GM23248 (cell line): Measurements from ENCODE around the gene XXYLT1. TPM values are rescaled to one million over a fixed set of nuclear protein-coding genes. Genes with fewer than 3 reads are reported as not detected.
A peak's percentile ranks its signal among the peaks of the same experiment; 100 is the strongest.

ENCODE experiments used
- DNase-seq: peaks from one replicate; pipeline ENCODE4 v3.0.0-alpha.2; 2015
- H2AFZ ChIP-seq: fragments of 200-600 bp; sonication (generic); 2 replicates; pipeline ENCODE4 v1.6.1; 2016; ENCODE audit warnings: antibody characterized with exemption
- H3F3A ChIP-seq: fragments of 200-600 bp; sonication (generic); 2 replicates; pipeline ENCODE4 v1.6.1; 2016; ENCODE audit warnings: mild to moderate bottlenecking, antibody characterized with exemption, mixed run types; ENCODE audit not compliant: insufficient read depth
- H3K27ac ChIP-seq: fragments of 200-600 bp; sonication (generic); 2 replicates; pipeline ENCODE4 v1.5.1; 2016; ENCODE audit warnings: mild to moderate bottlenecking
- H3K27me3 ChIP-seq: fragments of 200-600 bp; sonication (generic); replicated peaks from 2 replicates; pipeline ENCODE4 v1.6.1; 2016; ENCODE audit warnings: mild to moderate bottlenecking; ENCODE audit not compliant: insufficient read depth
- H3K36me3 ChIP-seq: fragments of 200-600 bp; sonication (generic); 2 replicates; pipeline ENCODE4 v1.6.1; 2016; ENCODE audit warnings: low read depth, mild to moderate bottlenecking
- H3K4me1 ChIP-seq: fragments of 200-600 bp; sonication (generic); 2 replicates; pipeline ENCODE4 v1.6.1; 2016; ENCODE audit warnings: mild to moderate bottlenecking; ENCODE audit not compliant: insufficient read depth
- H3K4me2 ChIP-seq: fragments of 200-600 bp; sonication (generic); one replicate; pipeline ENCODE4 v1.6.1; 2016; ENCODE audit warnings: mild to moderate bottlenecking; ENCODE audit not compliant: unreplicated experiment
- H3K4me3 ChIP-seq: fragments of 200-600 bp; sonication (generic); 2 replicates; pipeline ENCODE4 v1.5.1; 2016; ENCODE audit warnings: mild to moderate bottlenecking
- H3K79me2 ChIP-seq: fragments of 200-600 bp; sonication (generic); 2 replicates; pipeline ENCODE4 v1.6.1; 2016; ENCODE audit warnings: mild to moderate bottlenecking; ENCODE audit not compliant: insufficient read depth
- H3K9ac ChIP-seq: fragments of 200-600 bp; sonication (generic); 2 replicates; pipeline ENCODE4 v1.6.1; 2016; ENCODE audit warnings: mild to moderate bottlenecking
- H3K9me2 ChIP-seq: fragments of 200-600 bp; sonication (generic); 2 replicates; pipeline ENCODE4 v1.6.1; 2016; ENCODE audit warnings: mixed run types, mild to moderate bottlenecking, moderate library complexity; ENCODE audit not compliant: insufficient read depth
- H3K9me3 ChIP-seq: fragments of 200-600 bp; sonication (generic); one replicate; pipeline ENCODE4 v1.6.1; 2017; ENCODE audit warnings: low read depth
- H4K20me1 ChIP-seq: fragments of 200-600 bp; sonication (generic); 2 replicates; pipeline ENCODE4 v1.6.0; 2016; ENCODE audit not compliant: insufficient read depth
- EZH2 ChIP-seq: fragments of 200-600 bp; sonication (generic); IDR thresholded peaks from 2 replicates; pipeline ENCODE4 v1.6.1; 2018; ENCODE audit warnings: antibody characterized with exemption, mild to moderate bottlenecking; ENCODE audit not compliant: insufficient read depth, poor library complexity, severe bottlenecking
- EZH2phosphoT487 ChIP-seq: fragments of 200-600 bp; sonication (generic); IDR thresholded peaks from 2 replicates; pipeline ENCODE4 v1.6.1; 2018; ENCODE audit warnings: antibody characterized with exemption, moderate library complexity, mild to moderate bottlenecking, low read depth; ENCODE audit not compliant: insufficient read depth
- WGBS, 2 experiments: methylation state at CpG; one replicate each; pipeline ENCODE4 v1.1.6; 2015 to 2017; ENCODE audit warnings: low lambda C conversion rate in 2 of 2, low coverage in 1 of 2; ENCODE audit errors: missing lambda C conversion rate in 2 of 2; 5-methylcytosine and 5-hydroxymethylcytosine counted together
- in situ Hi-C: fragments of 300-500 bp; cut with MboI; formaldehyde crosslinking; loops from 2 replicates; pipeline ENCODE4 v1.15.0; 2020
- polyA plus RNA-seq: library from polyadenylated mRNA; unstranded; fragments of >200 nt; fragmentation: Nextera tagmentation; extraction: Ambion mirVana; gene quantifications from 2 replicates; pipeline ENCODE4 v1.2.1, GENCODE V29; 2016
- total RNA-seq: library from RNA; depleted of rRNA; stranded (reverse); fragments of >200 nt; shearing (Covaris generic); gene quantifications from 2 replicates; pipeline ENCODE4 v1.2.3, GENCODE V29; 2014

XXYLT1 gene
- total and polyA plus RNA-seq, 2 experiments from 2014 or later = 22.8 to 44.7 TPM

- Histone ChIP-seq H3K4me1 (peaks cover 50% of the 10 kb centered on the region), H3K9me2 (no peaks in the 10 kb centered on the region), H3K27me3 (no peaks in the 10 kb centered on the region), H3K4me2 (peak overlapping the region; percentile 80), H3F3A (peaks cover 49% of the 10 kb centered on the region), H4K20me1 (no peaks in the 10 kb centered on the region), H3K36me3 (no peaks in the 10 kb centered on the region), H3K9ac (peak overlapping the region; percentile 75), H2AFZ (peak overlapping the region; percentile 61), H3K9me3 (no peaks in the 10 kb centered on the region), H3K79me2 (peaks cover 47% of the 10 kb centered on the region), H3K27ac (peak overlapping the region; percentile 93), H3K4me3 (peak overlapping the region; percentile 52)
- 2 to 3% methylated on average over 12 of the region's 12 CpGs for WGBS, 2 experiments
- DNase-seq = peak; percentile 77
- TF ChIP-seq EZH2 (no peak), EZH2phosphoT487 (no peak)
- in situ Hi-C loops = no loop called here
Observed at GRCh38 chr3:195209847-195210265, 61.1 kb downstream of the XXYLT1 start.

GRCh38 chr3:195209083-195209846 lies 61.7 kb downstream of the XXYLT1 start:
- DNase-seq = peak; percentile 65
- H3K4me2 ChIP-seq = peak overlapping the region; percentile 80
- peak overlapping the region; percentile 93 for H3K27ac ChIP-seq
- WGBS, 2 experiments = 19 to 23% methylated on average over 29 of the region's 29 CpGs
- in situ Hi-C loops = no loop called here
- H3K4me1 ChIP-seq = peaks cover 56% of the 10 kb centered on the region
- H4K20me1 ChIP-seq = no peaks in the 10 kb centered on the region
- no peaks in the 10 kb centered on the region for H3K27me3 ChIP-seq
- peak overlapping the region; percentile 61 for H2AFZ ChIP-seq
- peaks cover 44% of the 10 kb centered on the region for H3K79me2 ChIP-seq
- H3K9me3 ChIP-seq = no peaks in the 10 kb centered on the region
- H3K4me3 ChIP-seq = peak overlapping the region; percentile 52
- no peaks in the 10 kb centered on the region for H3K36me3 ChIP-seq
- no peaks in the 10 kb centered on the region for H3K9me2 ChIP-seq
- peaks cover 55% of the 10 kb centered on the region for H3F3A ChIP-seq
- TF ChIP-seq EZH2phosphoT487 (no peak), EZH2 (no peak)
- peak overlapping the region; percentile 75 for H3K9ac ChIP-seq

DNA sequence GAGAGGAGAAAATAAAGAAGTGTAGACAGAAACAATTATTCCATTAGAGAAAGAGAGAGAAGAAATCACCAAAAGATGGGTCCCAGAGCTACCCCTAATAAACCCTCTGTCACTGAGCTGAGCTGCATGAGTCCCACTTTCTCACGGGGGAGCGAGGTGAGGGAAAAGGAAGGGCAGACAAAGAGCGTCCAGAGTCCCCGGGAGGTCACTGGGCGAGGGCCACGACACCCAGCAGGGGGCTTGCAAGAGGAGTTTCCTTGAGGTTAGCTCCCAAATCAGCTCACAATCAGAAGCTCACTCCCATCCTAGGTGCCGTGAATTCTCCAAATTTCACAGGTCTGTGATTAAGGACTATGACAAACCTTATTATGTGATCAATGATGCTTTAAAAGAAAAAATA lies 62.3 kb downstream of the XXYLT1 start:
- no peaks in the 10 kb centered on the region for H3K36me3 ChIP-seq
- 93 to 94% methylated on average over 7 of the region's 7 CpGs for WGBS, 2 experiments
- H2AFZ ChIP-seq = peak overlapping the region; percentile 61; the same call in 1 of the 2 replicates
- H3K27ac ChIP-seq = peak overlapping the region; percentile 93
- peak overlapping the region; percentile 52; the same call in 1 of the 2 replicates for H3K4me3 ChIP-seq
- TF ChIP-seq EZH2phosphoT487 (no peak), EZH2 (no peak)
- no peaks in the 10 kb centered on the region for H3K9me2 ChIP-seq
- no peaks in the 10 kb centered on the region for H4K20me1 ChIP-seq
- H3K4me1 ChIP-seq = peaks cover 62% of the 10 kb centered on the region
- no peak for DNase-seq
- peak overlapping the region; percentile 80 for H3K4me2 ChIP-seq
- H3F3A ChIP-seq = peaks cover 58% of the 10 kb centered on the region
- H3K9ac ChIP-seq = peak overlapping the region; percentile 75
- in situ Hi-C loops = no loop called here
- H3K27me3 ChIP-seq = no peaks in the 10 kb centered on the region
- peaks cover 38% of the 10 kb centered on the region for H3K79me2 ChIP-seq
- no peaks in the 10 kb centered on the region for H3K9me3 ChIP-seq

GRCh38 chr3:195208183-195208582 lies 62.8 kb downstream of the XXYLT1 start:
- Histone ChIP-seq H3K4me3 (no peak overlapping the region), H3K9ac (no peak overlapping the region), H3K9me3 (no peaks in the 10 kb centered on the region), H3K36me3 (no peaks in the 10 kb centered on the region), H3K4me2 (no peak overlapping the region), H4K20me1 (no peaks in the 10 kb centered on the region), H2AFZ (no peak overlapping the region), H3K9me2 (no peaks in the 10 kb centered on the region), H3K4me1 (peaks cover 63% of the 10 kb centered on the region), H3K27ac (0 out of 2 replicates have a peak overlapping the region, but pooled peaks have one; percentile 93), H3F3A (peaks cover 58% of the 10 kb centered on the region), H3K27me3 (no peaks in the 10 kb centered on the region), H3K79me2 (peaks cover 35% of the 10 kb centered on the region)
- in situ Hi-C loops = no loop called here
- WGBS, 2 experiments = 84 to 91% methylated on average over 9 of the region's 9 CpGs
- DNase-seq = no peak
- no peak for TF ChIP-seq EZH2phosphoT487
- TF ChIP-seq EZH2 = no peak
